Trophoblast cell (in vitro differentiated cells and primary cell): Measurements from ENCODE around the gene ZMYND8.
"Not testable (repeated sequence)": the region's sequence is repeated elsewhere in the genome, so short reads cannot be mapped to it uniquely, and the experiment has no call there.

Source experiments
- DNase-seq, 2 donors: peaks; one replicate each; pipeline ENCODE4 v3.0.0-alpha.2; 2016
- H2AFZ ChIP-seq: 2 replicates; pipeline ENCODE4 v1.6.1; 2013; ENCODE audit warnings: low read length, moderate library complexity, mild to moderate bottlenecking; ENCODE audit not compliant: insufficient read depth, poor library complexity
- H2AK5ac ChIP-seq: 2 replicates; pipeline ENCODE4 v1.6.1; 2013; ENCODE audit warnings: mild to moderate bottlenecking, low read length
- H2BK120ac ChIP-seq: 2 replicates; pipeline ENCODE4 v1.6.1; 2013; ENCODE audit warnings: low read length, mild to moderate bottlenecking, moderate library complexity; ENCODE audit not compliant: insufficient read depth, poor library complexity
- H2BK12ac ChIP-seq: 2 replicates; pipeline ENCODE4 v1.6.1; 2013; ENCODE audit warnings: mild to moderate bottlenecking, low read length, moderate library complexity
- H2BK5ac ChIP-seq: 2 replicates; pipeline ENCODE4 v1.6.1; 2013; ENCODE audit warnings: low read length, low read depth, moderate library complexity, mild to moderate bottlenecking; ENCODE audit not compliant: poor library complexity
- H3K14ac ChIP-seq: 2 replicates; pipeline ENCODE4 v1.6.1; 2013; ENCODE audit warnings: mild to moderate bottlenecking, low read length
- H3K18ac ChIP-seq: 2 replicates; pipeline ENCODE4 v1.6.1; 2013; ENCODE audit warnings: mild to moderate bottlenecking, low read length
- H3K23ac ChIP-seq: 2 replicates; pipeline ENCODE4 v1.6.1; 2013; ENCODE audit warnings: low read length
- H3K27ac ChIP-seq: 2 replicates; pipeline ENCODE4 v1.5.1; 2013; ENCODE audit warnings: low read depth, mild to moderate bottlenecking, inconsistent platforms, low read length, moderate library complexity
- H3K27me3 ChIP-seq: 2 replicates; pipeline ENCODE4 v1.6.1; 2013; ENCODE audit warnings: inconsistent platforms, mild to moderate bottlenecking, low read length, moderate library complexity; ENCODE audit not compliant: insufficient read depth
- H3K36me3 ChIP-seq, 2 experiments: 1 replicate in 1 of 2; 2 replicates in 1 of 2; pipeline ENCODE4 v1.6.1; 2013; ENCODE audit warnings: low read length in 2 of 2, mild to moderate bottlenecking in 2 of 2, moderate library complexity in 1 of 2; ENCODE audit not compliant: insufficient read depth in 2 of 2, control insufficient read depth in 1 of 2
- H3K4ac ChIP-seq: 2 replicates; pipeline ENCODE4 v1.6.1; 2013; ENCODE audit warnings: low read depth, mild to moderate bottlenecking, low read length, moderate library complexity
- H3K4me1 ChIP-seq, 2 experiments: 1 replicate in 1 of 2; 2 replicates in 1 of 2; pipeline ENCODE4 v1.6.1; 2013; ENCODE audit warnings: low read length in 2 of 2, mild to moderate bottlenecking in 2 of 2, moderate library complexity in 1 of 2; ENCODE audit not compliant: insufficient read depth in 2 of 2, control insufficient read depth in 1 of 2
- H3K4me2 ChIP-seq: 2 replicates; pipeline ENCODE4 v1.6.1; 2013; ENCODE audit warnings: inconsistent platforms, mild to moderate bottlenecking, low read length, moderate library complexity
- H3K4me3 ChIP-seq: 2 replicates; pipeline ENCODE4 v1.5.1; 2013; ENCODE audit warnings: mild to moderate bottlenecking, low read depth, low read length, inconsistent platforms
- H3K79me1 ChIP-seq: one replicate; pipeline ENCODE4 v1.6.1; 2013; ENCODE audit warnings: low read length
- H3K79me2 ChIP-seq: 2 replicates; pipeline ENCODE4 v1.6.1; 2013; ENCODE audit warnings: low read length, mild to moderate bottlenecking; ENCODE audit not compliant: control insufficient read depth, insufficient read depth, poor library complexity
- H3K9ac ChIP-seq: 2 replicates; pipeline ENCODE4 v1.6.1; 2013; ENCODE audit warnings: mild to moderate bottlenecking, low read length
- H3K9me3 ChIP-seq: 2 replicates; pipeline ENCODE4 v1.6.1; 2013; ENCODE audit warnings: low read depth, mild to moderate bottlenecking, control low read depth, inconsistent platforms, low read length; ENCODE audit not compliant: insufficient read depth
- H4K12ac ChIP-seq: 2 replicates; pipeline ENCODE4 v1.6.1; 2013; ENCODE audit warnings: low read depth, mild to moderate bottlenecking, low read length, moderate library complexity
- H4K8ac ChIP-seq: 2 replicates; pipeline ENCODE4 v1.6.1; 2013; ENCODE audit warnings: low read depth, mild to moderate bottlenecking, low read length, moderate library complexity
- H4K91ac ChIP-seq: one replicate; pipeline ENCODE4 v1.6.1; 2013; ENCODE audit warnings: low read depth, mild to moderate bottlenecking, low read length, moderate library complexity
- WGBS: extraction: QIAGEN DNeasy Blood & Tissue Kit; methylation state at CpG from one replicate; pipeline ENCODE4 v1.1.7; 2013; ENCODE audit warnings: missing lambda C conversion rate; ENCODE audit not compliant: insufficient read length, insufficient coverage; ENCODE audit errors: extremely low coverage; 5-methylcytosine and 5-hydroxymethylcytosine counted together

The ZMYND8 gene

GRCh38 chr20:47380481-47380880 is 24.0 kb upstream of the ZMYND8 start:
- Histone ChIP-seq H3K23ac (no peak overlapping the region), H3K9me3 (no peaks in the 10 kb centered on the region), H4K91ac (no peak overlapping the region), H2AFZ (no peak overlapping the region), H3K27me3 (no peaks in the 10 kb centered on the region), H3K4me1 (peaks cover 7 to 17% of the 10 kb centered on the region in 2 experiments), H4K12ac (no peak overlapping the region), H4K8ac (no peak overlapping the region), H3K4me2 (no peak overlapping the region), H2BK120ac (no peak overlapping the region), H3K14ac (no peak overlapping the region), H3K18ac (no peak overlapping the region), H3K4me3 (no peak overlapping the region), H3K9ac (peak overlapping the region; percentile 11), H2BK12ac (no peak overlapping the region), H3K79me2 (no peaks in the 10 kb centered on the region), H3K4ac (no peak overlapping the region), H3K79me1 (peaks cover 20% of the 10 kb centered on the region), H3K36me3 (no peaks in the 10 kb centered on the region), H2BK5ac (no peak overlapping the region), H3K27ac (no peak overlapping the region), H2AK5ac (no peak overlapping the region)
- DNase-seq, result no peak
- WGBS, result no CpG with 5 or more reads among the region's 4 CpGs

- no peak overlapping the region for H3K23ac ChIP-seq
- H3K4me2 ChIP-seq, result no peak overlapping the region
- H2BK5ac ChIP-seq, result no peak overlapping the region
- no peak overlapping the region for H3K4me3 ChIP-seq
- peak overlapping the region; percentile 29 for H3K18ac ChIP-seq
- no peaks in the 10 kb centered on the region for H3K79me2 ChIP-seq
- H3K36me3 ChIP-seq, result no peaks in the 10 kb centered on the region
- H2AFZ ChIP-seq, result no peak overlapping the region
- H4K12ac ChIP-seq, result no peak overlapping the region
- peaks cover 4 to 14% of the 10 kb centered on the region in 2 experiments for H3K4me1 ChIP-seq
- H2AK5ac ChIP-seq, result peak overlapping the region; percentile 66
- no peaks in the 10 kb centered on the region for H3K27me3 ChIP-seq
- no CpG with 5 or more reads among the region's 15 CpGs for WGBS
- no peak overlapping the region for H3K9ac ChIP-seq
- H3K9me3 ChIP-seq, result no peaks in the 10 kb centered on the region
- DNase-seq, result no peak
- no peak overlapping the region for H4K8ac ChIP-seq
- peak overlapping the region; percentile 12 for H2BK12ac ChIP-seq
- no peak overlapping the region for H3K27ac ChIP-seq
- H3K14ac ChIP-seq, result peak overlapping the region; percentile 8
- peak overlapping the region; percentile 2 for H2BK120ac ChIP-seq
- H3K4ac ChIP-seq, result peak overlapping the region; percentile 27
- H4K91ac ChIP-seq, result peak overlapping the region; percentile 30
- peaks cover 16% of the 10 kb centered on the region for H3K79me1 ChIP-seq
Observed at GRCh38 chr20:47379433-47380150, 23.1 kb upstream of the ZMYND8 start.

DNA sequence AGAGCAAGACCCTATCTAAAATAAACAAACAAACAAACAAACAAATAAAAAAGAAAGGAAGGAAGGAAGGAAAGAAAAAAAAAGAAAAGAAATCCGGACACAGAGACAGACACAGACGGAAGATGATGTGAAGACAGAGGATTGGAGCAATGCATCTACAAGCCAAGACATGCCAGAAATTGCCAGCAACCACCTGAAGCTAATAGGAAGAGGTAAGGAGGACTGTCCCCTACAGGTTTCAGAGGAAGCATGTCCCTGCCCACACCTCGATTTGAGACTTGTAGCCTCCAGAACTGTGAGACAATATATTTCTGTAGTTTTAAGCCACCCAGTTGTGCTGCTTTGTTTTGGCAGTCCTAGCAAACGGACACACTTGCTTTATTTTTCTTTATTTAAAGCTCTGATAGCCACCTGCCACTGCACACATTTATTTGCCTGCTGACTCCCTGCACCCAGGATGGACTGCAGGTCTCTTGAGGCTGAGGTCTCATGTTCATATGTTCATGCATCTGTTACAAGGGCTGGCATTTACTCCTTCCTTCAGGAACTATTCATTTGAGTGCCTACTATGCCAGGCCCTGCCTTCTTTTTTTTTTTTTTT is 20.7 kb upstream of the ZMYND8 start:
- Histone ChIP-seq H3K36me3 (no peaks in the 10 kb centered on the region), H4K12ac (no peak overlapping the region), H3K27me3 (no peaks in the 10 kb centered on the region), H3K4me1 (peaks cover 11 to 14% of the 10 kb centered on the region in 2 experiments), H4K91ac (peak overlapping the region; percentile 78), H2BK12ac (no peak overlapping the region), H3K14ac (no peak overlapping the region), H2BK5ac (no peak overlapping the region), H3K79me1 (peaks cover 20% of the 10 kb centered on the region), H4K8ac (no peak overlapping the region), H3K4me2 (no peak overlapping the region), H3K18ac (no peak overlapping the region), H3K23ac (no peak overlapping the region), H3K4me3 (no peak overlapping the region), H3K27ac (no peak overlapping the region), H3K9ac (no peak overlapping the region), H2AFZ (no peak overlapping the region), H3K9me3 (no peaks in the 10 kb centered on the region), H2BK120ac (no peak overlapping the region), H3K4ac (no peak overlapping the region), H3K79me2 (peaks cover 2% of the 10 kb centered on the region), H2AK5ac (no peak overlapping the region)
- no CpG with 5 or more reads among the region's 4 CpGs for WGBS
- peak in 1 of 2 donors; percentile 35 for DNase-seq

DNA sequence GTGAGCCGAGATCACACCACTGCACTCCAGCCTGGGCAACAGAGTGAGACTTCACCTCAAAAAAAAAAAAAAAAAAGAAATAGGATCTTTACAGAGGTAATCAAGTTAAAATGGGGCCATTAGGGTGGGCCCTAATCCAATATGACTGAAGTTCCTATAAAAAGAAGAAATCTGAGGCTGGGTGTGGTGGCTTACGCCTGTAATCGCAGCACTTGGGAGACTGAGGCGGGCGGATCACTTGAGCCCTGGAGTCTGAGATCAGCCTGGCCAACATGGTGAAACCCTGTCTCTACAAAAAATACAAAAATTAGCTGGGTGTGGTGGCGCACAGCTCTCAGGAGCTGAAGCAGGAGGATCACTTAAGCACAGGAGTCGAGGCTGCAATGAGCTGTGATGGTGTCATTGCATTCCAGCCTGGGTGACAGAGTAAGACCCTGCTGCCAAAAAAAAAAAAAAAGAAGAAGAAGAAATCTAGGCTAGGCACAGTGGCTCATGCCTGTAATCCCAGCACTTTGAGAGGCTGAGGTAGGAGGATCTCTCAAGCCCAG is 19.7 kb upstream of the ZMYND8 start:
- not testable (repeated sequence) for H2AK5ac ChIP-seq, H3K18ac ChIP-seq, H3K9ac ChIP-seq, H3K36me3 ChIP-seq, H2AFZ ChIP-seq, H3K23ac ChIP-seq, H3K4me3 ChIP-seq, DNase-seq, H3K27me3 ChIP-seq, H3K4me2 ChIP-seq, H3K14ac ChIP-seq, H3K27ac ChIP-seq, H3K4ac ChIP-seq, H4K12ac ChIP-seq, H3K79me2 ChIP-seq, H3K9me3 ChIP-seq
- peak overlapping the region; percentile 76 for H2BK12ac ChIP-seq
- peak overlapping the region; percentile 72 for H2BK5ac ChIP-seq
- H3K79me1 ChIP-seq, result peaks cover 29% of the 10 kb centered on the region
- H3K4me1 ChIP-seq, result peaks cover 14 to 16% of the 10 kb centered on the region in 2 experiments
- H4K8ac ChIP-seq, result peak overlapping the region; percentile 44
- H2BK120ac ChIP-seq, result peak overlapping the region; percentile 79
- WGBS, result no CpG with 5 or more reads among the region's 7 CpGs
- peak overlapping the region; percentile 78 for H4K91ac ChIP-seq
